ENCODE data around the gene ZCCHC10.
"Not testable (repeated sequence)": the region's sequence is repeated elsewhere in the genome, so short reads cannot be mapped to it uniquely, and the experiment has no call there.

ZCCHC10 gene

DNA sequence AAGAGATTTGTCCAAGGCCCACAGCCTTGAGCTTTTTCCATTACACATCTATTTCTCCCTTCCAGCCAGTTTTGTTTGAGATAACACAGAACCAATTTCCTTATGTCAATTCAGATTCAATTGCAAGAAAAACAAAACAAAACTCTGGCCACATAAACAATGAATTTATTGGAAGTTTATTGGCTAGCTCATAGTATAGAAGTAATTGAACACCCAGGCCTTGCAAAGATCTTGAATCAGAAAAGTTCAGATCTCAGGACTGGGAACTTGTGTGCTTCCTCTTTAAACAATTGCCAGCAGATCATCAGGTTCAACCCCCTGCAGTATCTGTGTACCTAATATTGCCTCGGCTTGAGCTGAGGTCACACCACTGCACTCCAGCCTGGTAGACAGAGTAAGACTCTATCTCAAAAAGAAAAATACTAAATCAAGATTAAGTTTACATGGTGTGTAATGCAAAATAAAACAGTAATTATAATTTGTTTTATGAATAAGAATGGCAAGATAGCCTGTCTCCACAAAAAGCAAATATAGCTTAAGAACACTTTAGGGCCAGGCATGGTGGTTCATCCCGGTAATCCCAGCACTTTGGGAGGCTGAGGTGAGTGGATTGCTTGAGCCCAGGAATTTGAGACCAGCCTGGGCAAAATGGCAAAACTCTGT lies 4.1 kb upstream of the ZCCHC10 start:
- H3K4me3 Mint-ChIP-seq = no peak overlapping the region
- H3K4me1 Mint-ChIP-seq = peaks cover 31 to 48% of the 10 kb centered on the region in 2 donors
- ATAC-seq (replicated peaks) = no peak
- peaks cover 0 to 2% of the 10 kb centered on the region in 2 donors for H3K36me3 Mint-ChIP-seq
- no peak for DNase-seq
- H3K27me3 Mint-ChIP-seq = no peaks in the 10 kb centered on the region
- H3K9me3 Mint-ChIP-seq = peaks cover 0 to 2% of the 10 kb centered on the region in 2 donors
- peak overlapping the region; percentile 37 for H3K27ac Mint-ChIP-seq

- Mint-ChIP-seq H3K9me3 (peaks cover 0 to 2% of the 10 kb centered on the region in 2 donors), H3K4me3 (no peak overlapping the region), H3K36me3 (peaks cover 2% of the 10 kb centered on the region in 2 donors), H3K4me1 (peaks cover 28 to 47% of the 10 kb centered on the region in 2 donors), H3K27ac (no peak overlapping the region), H3K27me3 (no peaks in the 10 kb centered on the region)
- no peak for DNase-seq
- no peak for ATAC-seq (replicated peaks)
These were observed 3.1 kb upstream of the ZCCHC10 start for GRCh38 chr5:133029416-133029815.

- peaks cover 3 to 12% of the 10 kb centered on the region in 2 donors for H3K36me3 Mint-ChIP-seq
- H3K9me3 Mint-ChIP-seq = no peaks in the 10 kb centered on the region
- peak overlapping the region; percentile 84 to 97 for H3K4me3 Mint-ChIP-seq
- DNase-seq = no peak
- H3K4me1 Mint-ChIP-seq = peaks cover 22 to 39% of the 10 kb centered on the region in 2 donors
- peak overlapping the region; percentile 99 for H3K27ac Mint-ChIP-seq
- no peak for ATAC-seq (replicated peaks)
- H3K27me3 Mint-ChIP-seq = no peaks in the 10 kb centered on the region
These were observed 360 bp upstream of the ZCCHC10 start for GRCh38 chr5:133026664-133027153.

- not testable (repeated sequence) for H3K27me3 Mint-ChIP-seq; DNase-seq; H3K4me3 Mint-ChIP-seq; ATAC-seq (replicated peaks); H3K9me3 Mint-ChIP-seq
- Mint-ChIP-seq H3K36me3 (peaks cover 18 to 34% of the 10 kb centered on the region in 2 donors), H3K27ac (peak overlapping the region; percentile 74), H3K4me1 (peaks cover 11 to 14% of the 10 kb centered on the region in 2 donors)
These were observed 6.9 kb downstream of the ZCCHC10 start for GRCh38 chr5:133019471-133019870.

DNA sequence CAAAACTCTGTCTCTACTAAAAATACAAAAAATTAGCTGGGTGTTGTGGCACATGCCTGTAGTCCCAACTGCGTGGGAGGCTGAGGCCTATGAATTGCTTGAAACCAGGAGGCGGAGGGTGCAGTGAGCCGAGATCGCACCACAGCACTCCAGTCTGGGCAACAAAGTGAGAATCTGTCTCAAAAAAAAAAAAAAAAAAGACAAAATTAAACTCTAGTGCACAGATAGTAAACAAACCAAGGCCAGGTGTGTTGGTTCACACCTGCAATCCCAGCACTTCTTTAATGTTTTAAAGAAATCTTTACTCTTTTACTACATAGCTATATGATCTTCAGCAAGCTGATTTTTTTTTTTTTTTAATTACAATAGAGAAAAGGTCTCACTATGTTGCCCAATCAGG lies 8.4 kb downstream of the ZCCHC10 start:
- H3K4me3 Mint-ChIP-seq = no peak overlapping the region
- peaks cover 5 to 7% of the 10 kb centered on the region in 2 donors for H3K4me1 Mint-ChIP-seq
- H3K27me3 Mint-ChIP-seq = no peaks in the 10 kb centered on the region
- no peaks in the 10 kb centered on the region for H3K9me3 Mint-ChIP-seq
- no peak for ATAC-seq (replicated peaks)
- peaks cover 17 to 34% of the 10 kb centered on the region in 2 donors for H3K36me3 Mint-ChIP-seq
- no peak for DNase-seq
- no peak overlapping the region for H3K27ac Mint-ChIP-seq

- H3K4me1 Mint-ChIP-seq = peaks cover 5% of the 10 kb centered on the region in 2 donors
- H3K36me3 Mint-ChIP-seq = peaks cover 19 to 39% of the 10 kb centered on the region in 2 donors
- H3K27me3 Mint-ChIP-seq = no peaks in the 10 kb centered on the region
- no peak for DNase-seq
- ATAC-seq (replicated peaks) = no peak
- H3K27ac Mint-ChIP-seq = no peak overlapping the region
- H3K4me3 Mint-ChIP-seq = no peak overlapping the region
- no peaks in the 10 kb centered on the region for H3K9me3 Mint-ChIP-seq
These were observed 10.9 kb downstream of the ZCCHC10 start for GRCh38 chr5:133015466-133015865.

DNA sequence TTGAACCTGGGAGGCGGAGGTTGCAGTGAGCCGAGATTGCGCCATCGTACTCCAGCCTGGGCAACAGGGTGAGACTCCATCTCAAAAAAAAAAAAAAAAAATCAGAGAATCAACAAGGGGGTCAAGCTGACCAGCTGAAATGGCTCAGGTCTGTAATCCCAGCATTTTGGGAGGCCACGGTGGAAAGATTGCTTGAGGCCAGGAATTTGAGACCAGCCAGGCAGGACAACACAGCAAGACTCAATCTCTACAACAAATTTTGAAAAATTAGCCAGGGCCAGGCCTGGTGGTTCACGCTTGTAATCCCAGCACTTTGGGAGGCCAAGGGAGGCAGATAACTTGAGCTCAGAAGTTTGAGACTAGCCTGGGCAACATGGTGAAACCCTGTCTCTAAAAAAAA lies 17.9 kb downstream of the ZCCHC10 start:
- not testable (repeated sequence) for ATAC-seq (replicated peaks); H3K9me3 Mint-ChIP-seq; DNase-seq; H3K27ac Mint-ChIP-seq; H3K27me3 Mint-ChIP-seq; H3K4me3 Mint-ChIP-seq
- peaks cover 1 to 14% of the 10 kb centered on the region in 2 donors for H3K4me1 Mint-ChIP-seq
- peaks cover 9 to 29% of the 10 kb centered on the region in 2 donors for H3K36me3 Mint-ChIP-seq

DNA sequence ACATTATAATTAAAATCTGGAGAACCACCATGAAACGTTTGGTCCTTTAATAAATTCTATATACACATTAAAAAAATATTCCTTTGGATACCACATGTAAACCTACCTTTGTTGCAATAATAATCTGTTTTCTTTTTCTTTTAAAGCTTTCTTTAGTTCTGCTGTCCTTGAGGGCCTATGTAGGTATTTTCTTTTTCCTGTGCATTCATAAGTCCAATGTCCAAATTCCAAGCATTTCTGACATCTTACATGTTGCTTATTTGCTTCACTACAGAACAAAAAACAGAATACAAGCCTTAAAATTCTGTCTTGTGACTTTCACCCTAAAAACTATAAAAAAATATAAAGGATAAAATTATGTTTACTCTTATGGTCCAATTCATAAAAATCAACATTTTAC lies 19.7 kb downstream of the ZCCHC10 start:
- Mint-ChIP-seq H3K27me3 (no peaks in the 10 kb centered on the region), H3K4me1 (peaks cover 1 to 14% of the 10 kb centered on the region in 2 donors), H3K9me3 (no peaks in the 10 kb centered on the region), H3K4me3 (no peak overlapping the region), H3K27ac (no peak overlapping the region), H3K36me3 (peaks cover 7 to 20% of the 10 kb centered on the region in 2 donors)
- ATAC-seq (replicated peaks) (no peak), DNase-seq (no peak)

DNA sequence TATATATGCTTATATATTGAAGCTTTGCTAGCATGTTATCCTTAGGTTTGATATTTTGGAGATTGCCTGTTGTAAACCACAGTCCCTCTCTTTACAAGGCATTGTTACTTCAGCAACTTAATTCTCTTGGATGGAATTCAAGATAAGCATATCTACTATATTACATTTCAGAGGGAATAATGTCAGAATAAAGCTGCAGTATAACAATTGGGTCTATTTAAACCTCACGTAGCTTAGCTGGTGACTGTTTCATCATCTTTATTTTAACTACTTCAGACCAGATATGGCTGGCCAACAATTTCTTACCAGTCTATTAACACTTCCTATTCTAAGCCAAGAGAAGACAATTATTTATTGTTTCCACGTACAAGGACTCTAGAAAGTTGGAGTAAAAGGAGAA lies 27.1 kb downstream of the ZCCHC10 start:
- Mint-ChIP-seq H3K27ac (peak overlapping the region; percentile 14), H3K4me1 (no peaks in the 10 kb centered on the region), H3K9me3 (no peaks in the 10 kb centered on the region), H3K27me3 (no peaks in the 10 kb centered on the region), H3K36me3 (peaks cover 17 to 20% of the 10 kb centered on the region in 2 donors), H3K4me3 (no peak overlapping the region)
- DNase-seq = no peak
- no peak for ATAC-seq (replicated peaks)

GRCh38 chr5:132998556-132998955 lies 27.8 kb downstream of the ZCCHC10 start:
- H3K4me1 Mint-ChIP-seq = no peaks in the 10 kb centered on the region
- ATAC-seq (replicated peaks) (no peak), DNase-seq (no peak)
- peaks cover 17 to 20% of the 10 kb centered on the region in 2 donors for H3K36me3 Mint-ChIP-seq
- H3K4me3 Mint-ChIP-seq = no peak overlapping the region
- no peaks in the 10 kb centered on the region for H3K9me3 Mint-ChIP-seq
- no peak overlapping the region for H3K27ac Mint-ChIP-seq
- H3K27me3 Mint-ChIP-seq = no peaks in the 10 kb centered on the region

DNA sequence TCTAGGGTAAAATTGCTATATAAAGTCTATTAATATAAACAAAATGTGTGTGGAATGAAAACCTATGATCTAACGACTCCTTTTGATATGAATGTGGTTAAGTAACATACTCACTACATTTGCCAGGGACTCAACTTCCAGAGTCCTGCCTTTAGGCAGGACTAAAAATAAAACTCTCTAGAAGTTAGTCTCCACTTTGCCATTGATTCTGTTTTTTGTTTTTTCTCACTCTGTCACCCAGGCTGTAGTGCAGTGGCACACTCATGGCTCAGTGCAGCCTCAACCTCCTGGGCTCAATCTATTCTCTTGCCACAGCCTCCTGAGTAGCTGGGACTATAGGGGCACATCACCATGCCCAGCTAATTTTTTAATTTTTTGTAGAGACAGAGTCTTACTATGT lies 30.0 kb downstream of the ZCCHC10 start:
- peaks cover 14 to 17% of the 10 kb centered on the region in 2 donors for H3K36me3 Mint-ChIP-seq
- H3K4me3 Mint-ChIP-seq = no peak overlapping the region
- H3K4me1 Mint-ChIP-seq = no peaks in the 10 kb centered on the region
- ATAC-seq (replicated peaks) = no peak
- no peaks in the 10 kb centered on the region for H3K27me3 Mint-ChIP-seq
- no peak for DNase-seq
- no peak overlapping the region for H3K27ac Mint-ChIP-seq
- H3K9me3 Mint-ChIP-seq = no peaks in the 10 kb centered on the region

GRCh38 chr5:132987531-132988408 lies 38.6 kb downstream of the ZCCHC10 start:
- DNase-seq (no peak), ATAC-seq (replicated peaks) (no peak)
- no peaks in the 10 kb centered on the region for H3K9me3 Mint-ChIP-seq
- H3K36me3 Mint-ChIP-seq = no peaks in the 10 kb centered on the region
- H3K27ac Mint-ChIP-seq = peak overlapping the region; percentile 14
- H3K27me3 Mint-ChIP-seq = no peaks in the 10 kb centered on the region
- H3K4me1 Mint-ChIP-seq = peaks cover 0 to 1% of the 10 kb centered on the region in 2 donors
- H3K4me3 Mint-ChIP-seq = no peak overlapping the region

DNA sequence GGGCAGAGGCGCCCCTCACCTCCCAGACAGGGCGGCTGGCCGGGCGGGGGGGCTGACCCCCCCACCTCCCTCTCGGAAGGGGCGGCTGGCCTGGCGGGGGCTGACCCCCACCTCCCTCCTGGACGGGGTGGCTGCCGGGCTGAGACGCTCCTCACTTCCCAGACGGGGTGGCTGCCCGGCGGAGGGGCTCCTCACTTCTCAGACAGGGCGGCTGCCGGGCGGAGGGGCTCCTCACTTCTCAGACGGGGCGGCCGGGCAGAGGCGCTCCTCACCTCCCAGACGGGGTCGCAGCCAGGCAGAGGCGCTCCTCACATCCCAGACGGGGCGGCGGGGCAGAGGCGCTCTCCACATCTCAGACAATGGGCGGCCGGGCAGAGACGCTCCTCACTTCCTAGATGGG lies 43.4 kb downstream of the ZCCHC10 start:
- not testable (repeated sequence) for ATAC-seq (replicated peaks); H3K4me1 Mint-ChIP-seq; H3K9me3 Mint-ChIP-seq; H3K27ac Mint-ChIP-seq; H3K36me3 Mint-ChIP-seq; DNase-seq; H3K27me3 Mint-ChIP-seq; H3K4me3 Mint-ChIP-seq

DNA sequence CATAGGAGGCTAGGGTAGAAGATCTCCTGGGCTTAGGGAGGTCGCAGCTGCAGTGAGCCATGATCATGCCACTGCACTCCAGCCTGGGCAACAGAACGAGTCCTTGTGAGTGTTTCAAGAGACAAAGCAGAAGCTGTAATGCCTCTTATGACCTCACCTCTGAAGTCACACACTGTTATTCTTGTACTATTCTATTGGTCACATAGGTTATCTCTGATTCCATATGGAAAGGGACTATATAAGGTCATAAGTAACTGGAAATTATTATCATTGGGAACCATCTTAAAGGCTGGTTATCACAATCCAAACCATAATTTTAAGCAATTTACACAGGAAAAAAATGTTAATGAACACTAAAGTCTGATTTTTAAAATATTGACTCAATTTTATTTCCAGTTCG lies 45.1 kb downstream of the ZCCHC10 start:
- Mint-ChIP-seq H3K4me1 (peaks cover 4 to 9% of the 10 kb centered on the region in 2 donors), H3K36me3 (peaks cover 4 to 5% of the 10 kb centered on the region in 2 donors), H3K27me3 (no peaks in the 10 kb centered on the region), H3K4me3 (no peak overlapping the region), H3K9me3 (peaks cover 4 to 7% of the 10 kb centered on the region in 2 donors), H3K27ac (no peak overlapping the region)
- ATAC-seq (replicated peaks) (no peak), DNase-seq (no peak)

Data from stimulated activated naive B cell treated with anti-CD40 and anti-IgM and Interleukin-4, amounts not matched to agents 10 μg/mL and 1 μg/mL and 100 μg/mL, for 72 hours (primary cell).